SIG-M5 treated with dmso at 0.1 percent for 504 hours (cell line): ENCODE data around the gene NSL1.
"Not testable (repeated sequence)": the region's sequence is repeated elsewhere in the genome, so short reads cannot be mapped to it uniquely, and the experiment has no call there.

Source experiments
- DNase-seq: peaks from one replicate; lab custom pipeline; 2025; ENCODE audit not compliant: unreplicated experiment; lab: John Stamatoyannopoulos, UW

NSL1 gene

GRCh38 chr1:212791676-212792395 lies at the start of gene NSL1, which contains the start of gene TATDN3:
TSS of gene NSL1 (minus strand) at chr1:212791777. CDS start at chr1:212791763, 14 bp downstream.
TSS of gene TATDN3 (plus strand) at chr1:212791894. CDS start at chr1:212791922, 28 bp downstream.
- peak; percentile 85 for DNase-seq

GRCh38 chr1:212838145-212838544 lies 46.6 kb upstream of the NSL1 start:
- no peak for DNase-seq

- DNase-seq = not testable (repeated sequence)
Measured at GRCh38 chr1:212833211-212834207, 41.9 kb upstream of the NSL1 start.

GRCh38 chr1:212828395-212828794 lies 36.8 kb upstream of the NSL1 start:
- no peak for DNase-seq

GRCh38 chr1:212827831-212828278 lies 36.3 kb upstream of the NSL1 start:
- DNase-seq = no peak

- no peak for DNase-seq
Measured at GRCh38 chr1:212827171-212827776, 35.7 kb upstream of the NSL1 start.

GRCh38 chr1:212825798-212826452 lies 34.3 kb upstream of the NSL1 start:
- no peak for DNase-seq

- DNase-seq = no peak
Measured at GRCh38 chr1:212824201-212824600, 32.6 kb upstream of the NSL1 start.

- DNase-seq = no peak
Measured at GRCh38 chr1:212822956-212823355, 31.4 kb upstream of the NSL1 start.

- no peak for DNase-seq
Measured at GRCh38 chr1:212820969-212821368, 29.4 kb upstream of the NSL1 start.

GRCh38 chr1:212819726-212820125 lies 28.1 kb upstream of the NSL1 start:
- no peak for DNase-seq

- no peak for DNase-seq
Measured at GRCh38 chr1:212816567-212817278, 25.1 kb upstream of the NSL1 start.

- no peak for DNase-seq
Measured at GRCh38 chr1:212814537-212815334, 23.2 kb upstream of the NSL1 start.

GRCh38 chr1:212805767-212806166 lies 14.2 kb upstream of the NSL1 start:
- no peak for DNase-seq

GRCh38 chr1:212797681-212798080 lies 6.1 kb upstream of the NSL1 start:
- no peak for DNase-seq

- peak; percentile 100 for DNase-seq
Measured at GRCh38 chr1:212794561-212795014, 3.0 kb upstream of the NSL1 start.

- DNase-seq = no peak
Measured at GRCh38 chr1:212792396-212792908, 875 bp upstream of the NSL1 start.

- DNase-seq = peak; percentile 82
Measured at GRCh38 chr1:212791261-212791675, 309 bp downstream of the NSL1 start.

- no peak for DNase-seq
Measured at GRCh38 chr1:212785871-212786270, 5.7 kb downstream of the NSL1 start.
